Keratinocyte (primary cell): ENCODE measurements around the gene PDXDC1. TPM values are rescaled to one million over a fixed set of nuclear protein-coding genes. Genes with fewer than 3 reads are reported as not detected.

Source experiments
- DNase-seq: peaks from one replicate; pipeline ENCODE4 v3.0.0-alpha.2; 2011; ENCODE audit warnings: low read depth, missing footprints, low spot score
- FAIRE-seq: peaks from 2 replicates; lab custom pipeline; 2011; peaks lifted over from hg19 to GRCh38; lab: Jason Lieb, UNC
- H2AFZ ChIP-seq: 2 replicates; pipeline ENCODE4 v1.6.0; 2012; ENCODE audit warnings: low read length, control low read depth, inconsistent platforms; ENCODE audit not compliant: control insufficient read depth
- H3K27ac ChIP-seq: 2 replicates; pipeline ENCODE4 v1.5.1; 2011; ENCODE audit warnings: low read length; ENCODE audit not compliant: control insufficient read depth, insufficient read depth
- H3K27me3 ChIP-seq: 3 replicates; pipeline ENCODE4 v1.6.0; 2011; ENCODE audit warnings: low read length; ENCODE audit not compliant: control insufficient read depth, insufficient read depth; ENCODE audit errors: extremely low read depth
- H3K36me3 ChIP-seq, 2 experiments: 2 replicates in 1 of 2; 3 replicates in 1 of 2; pipeline ENCODE4 v1.5.1; 2011; ENCODE audit warnings: low read length in 2 of 2, mild to moderate bottlenecking in 1 of 2; ENCODE audit not compliant: control insufficient read depth in 2 of 2, insufficient read depth in 2 of 2; ENCODE audit errors: extremely low read depth in 1 of 2
- H3K4me1 ChIP-seq: 3 replicates; pipeline ENCODE4 v1.5.1; 2011; ENCODE audit warnings: low read length; ENCODE audit not compliant: control insufficient read depth, insufficient read depth; ENCODE audit errors: extremely low read depth
- H3K4me2 ChIP-seq: 3 replicates; pipeline ENCODE4 v1.6.0; 2011; ENCODE audit warnings: low read depth, low read length; ENCODE audit not compliant: control insufficient read depth, insufficient read depth; ENCODE audit errors: extremely low read depth
- H3K4me3 ChIP-seq, 3 experiments: fragments of 200-600 bp in 1 of 3; sonication (generic) in 1 of 3; 2 replicates in 2 of 3; 3 replicates in 1 of 3; pipeline ENCODE4 v1.5.1; 2011 to 2016; ENCODE audit warnings: low read length in 3 of 3, mild to moderate bottlenecking in 3 of 3, control low read depth in 2 of 3, inconsistent platforms in 1 of 3, low read depth in 1 of 3, mixed read lengths in 1 of 3, mixed run types in 1 of 3, moderate library complexity in 1 of 3; ENCODE audit not compliant: control insufficient read depth in 2 of 3, insufficient read depth in 2 of 3; ENCODE audit errors: extremely low read depth in 1 of 3
- H3K79me2 ChIP-seq: 2 replicates; pipeline ENCODE4 v1.6.0; 2012; ENCODE audit warnings: low read length; ENCODE audit not compliant: control insufficient read depth, insufficient read depth
- H3K9ac ChIP-seq: 3 replicates; pipeline ENCODE4 v1.6.0; 2011; ENCODE audit warnings: low read length; ENCODE audit not compliant: control insufficient read depth, insufficient read depth; ENCODE audit errors: extremely low read depth
- H3K9me1 ChIP-seq: 3 replicates; pipeline ENCODE4 v1.6.0; 2011; ENCODE audit warnings: low read length; ENCODE audit not compliant: control insufficient read depth, insufficient read depth; ENCODE audit errors: extremely low read depth
- H3K9me3 ChIP-seq: 2 replicates; pipeline ENCODE4 v1.5.1; 2012; ENCODE audit warnings: low read depth, low read length; ENCODE audit not compliant: control insufficient read depth
- H4K20me1 ChIP-seq: 3 replicates; pipeline ENCODE4 v1.6.0; 2011; ENCODE audit warnings: low read length; ENCODE audit not compliant: control insufficient read depth, insufficient read depth; ENCODE audit errors: extremely low read depth
- CTCF ChIP-seq, 3 experiments: IDR thresholded peaks in 1 of 3; conservative IDR thresholded peaks in 1 of 3; optimal IDR thresholded peaks in 1 of 3; 2 replicates in 2 of 3; 3 replicates in 1 of 3; pipeline versions ENCODE3 to v1.5.1; 2011; ENCODE audit warnings: low read length in 3 of 3, mild to moderate bottlenecking in 3 of 3, moderate library complexity in 2 of 3, control low read depth in 1 of 3, inconsistent platforms in 1 of 3; ENCODE audit not compliant: insufficient read depth in 2 of 3; ENCODE audit errors: extremely low read depth in 1 of 3
- EZH2 ChIP-seq: IDR thresholded peaks from one replicate; pipeline ENCODE4 v1.6.1; 2012; ENCODE audit warnings: inconsistent platforms, mild to moderate bottlenecking, low read length, moderate library complexity
- dilution Hi-C: fragments of 300-500 bp; cut with MboI; formaldehyde crosslinking; loops from one replicate; pipeline ENCODE4 v1.7.0; 2020; ENCODE audit warnings: low sequenced_read_pairs; ENCODE audit not compliant: extremely low pct_ligation_motif_present
- polyA plus RNA-seq, 5 experiments: library from polyadenylated mRNA; depleted of rRNA in 3 of 5; stranded (reverse) in 3 of 5; stranded (forward) in 1 of 5; unstranded in 1 of 5; fragments of >200 nt; gene quantifications; 1 replicate in 1 of 5; 2 replicates in 3 of 5; 3 replicates in 1 of 5; pipeline versions ENCODE4 v1.2.1 to v1.2.3, GENCODE V29; 2011 to 2012; ENCODE audit warnings: missing spikeins in 2 of 5, low read depth in 1 of 5, low replicate concordance in 1 of 5

PDXDC1 gene
- polyA plus RNA-seq, 1 donor (not counting 4 experiments of a cell fraction or from before 2014, with no cell fraction given): 70.7 TPM

- Histone ChIP-seq H4K20me1 (no peaks in the 10 kb centered on the region), H3K9me1 (no peaks in the 10 kb centered on the region), H2AFZ (no peak overlapping the region), H3K27ac (no peak overlapping the region), H3K36me3 (peaks cover 39 to 40% of the 10 kb centered on the region in 2 experiments), H3K79me2 (peaks cover 7% of the 10 kb centered on the region), H3K9me3 (no peaks in the 10 kb centered on the region), H3K9ac (no peak overlapping the region), H3K4me2 (no peak overlapping the region), H3K27me3 (no peaks in the 10 kb centered on the region), H3K4me3 (no peak overlapping the region), H3K4me1 (peaks cover 8% of the 10 kb centered on the region)
- dilution Hi-C loops: no loop called here
- FAIRE-seq (no peak), DNase-seq (no peak)
- TF ChIP-seq CTCF (optimal IDR thresholded peaks at IDR 0.05 in 1 of 3, IDR thresholded peaks at IDR 0.05 in 1 of 3, conservative IDR thresholded peaks at IDR 0.05 in 1 of 3; ENCODE audit: extremely low read depth in 1 of 3, insufficient read depth in 2 of 3, low read length in 3 of 3): no peak
- TF ChIP-seq EZH2: no peak
Observed at GRCh38 chr16:15031179-15031578, 56.4 kb downstream of the PDXDC1 start.

- no peak for DNase-seq
- Histone ChIP-seq H3K79me2 (peaks cover 7% of the 10 kb centered on the region), H3K9me3 (no peaks in the 10 kb centered on the region), H3K9me1 (no peaks in the 10 kb centered on the region), H3K27me3 (no peaks in the 10 kb centered on the region), H3K9ac (no peak overlapping the region), H2AFZ (no peak overlapping the region), H3K4me2 (no peak overlapping the region), H4K20me1 (no peaks in the 10 kb centered on the region), H3K4me3 (no peak overlapping the region), H3K36me3 (peaks cover 39 to 43% of the 10 kb centered on the region in 2 experiments), H3K27ac (no peak overlapping the region), H3K4me1 (peaks cover 8% of the 10 kb centered on the region)
- dilution Hi-C loops: no loop called here
- FAIRE-seq: no peak
- TF ChIP-seq EZH2: no peak
- TF ChIP-seq CTCF (optimal IDR thresholded peaks at IDR 0.05 in 1 of 3, IDR thresholded peaks at IDR 0.05 in 1 of 3, conservative IDR thresholded peaks at IDR 0.05 in 1 of 3; ENCODE audit: extremely low read depth in 1 of 3, insufficient read depth in 2 of 3, low read length in 3 of 3): no peak
Observed at GRCh38 chr16:15031586-15031985, 56.8 kb downstream of the PDXDC1 start.
